ENCODE measurements around the gene PHRF1. TPM values are rescaled to one million over a fixed set of nuclear protein-coding genes. Genes with fewer than 3 reads are reported as not detected.

The PHRF1 gene
- total RNA-seq, 1 donor: 27.5 TPM

DNA sequence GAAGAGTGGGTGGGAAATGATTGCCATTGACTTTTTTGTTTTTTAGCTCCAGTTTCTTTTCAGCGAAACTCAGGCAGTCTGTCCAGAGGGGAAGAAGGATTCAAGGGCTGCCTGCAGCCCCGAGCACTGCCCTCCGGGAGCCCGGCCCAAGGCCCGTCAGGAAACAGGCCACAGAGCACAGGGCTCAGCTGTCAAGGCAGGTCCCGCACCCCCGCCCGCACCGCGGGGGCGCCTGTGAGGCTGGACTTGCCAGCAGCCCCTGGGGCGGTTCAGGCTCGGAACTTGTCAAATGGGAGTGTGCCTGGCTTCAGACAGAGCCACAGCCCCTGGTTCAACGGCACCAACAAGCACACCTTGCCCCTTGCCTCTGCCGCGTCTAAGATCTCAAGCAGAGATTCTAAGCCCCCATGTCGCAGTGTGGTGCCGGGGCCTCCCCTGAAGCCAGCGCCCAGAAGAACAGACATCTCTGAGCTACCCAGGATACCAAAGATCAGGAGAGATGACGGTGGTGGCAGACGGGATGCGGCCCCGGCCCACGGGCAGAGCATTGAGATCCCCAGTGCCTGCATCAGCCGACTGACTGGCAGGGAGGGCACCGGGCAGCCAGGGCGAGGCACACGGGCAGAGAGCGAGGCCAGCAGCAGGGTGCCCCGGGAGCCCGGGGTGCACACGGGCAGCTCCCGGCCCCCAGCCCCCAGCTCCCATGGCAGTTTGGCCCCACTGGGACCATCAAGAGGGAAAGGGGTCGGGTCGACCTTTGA lies 30.9 kb downstream of the PHRF1 start:
- Histone ChIP-seq H3K4me3 (ENCODE audit: insufficient read depth, low read length) (no peak overlapping the region), H3K27ac (ENCODE audit: low read depth, low read length) (peak overlapping the region; percentile 31), H3K36me3 (ENCODE audit: insufficient read depth, low read length) (peaks cover 88% of the 10 kb centered on the region), H3K4me1 (ENCODE audit: insufficient read depth, low read length) (no peaks in the 10 kb centered on the region), H4K20me1 (ENCODE audit: insufficient read depth, low read length) (peaks cover 19% of the 10 kb centered on the region), H3K9me3 (ENCODE audit: low read depth, low read length) (no peaks in the 10 kb centered on the region), H3K79me2 (ENCODE audit: insufficient read depth, low read length) (peaks cover 4% of the 10 kb centered on the region), H2AFZ (ENCODE audit: low read length) (no peak overlapping the region), H3K27me3 (ENCODE audit: insufficient read depth, low read length) (no peaks in the 10 kb centered on the region), H3K4me2 (ENCODE audit: insufficient read depth, low read length) (no peak overlapping the region)
- TF ChIP-seq, protein P1, sequence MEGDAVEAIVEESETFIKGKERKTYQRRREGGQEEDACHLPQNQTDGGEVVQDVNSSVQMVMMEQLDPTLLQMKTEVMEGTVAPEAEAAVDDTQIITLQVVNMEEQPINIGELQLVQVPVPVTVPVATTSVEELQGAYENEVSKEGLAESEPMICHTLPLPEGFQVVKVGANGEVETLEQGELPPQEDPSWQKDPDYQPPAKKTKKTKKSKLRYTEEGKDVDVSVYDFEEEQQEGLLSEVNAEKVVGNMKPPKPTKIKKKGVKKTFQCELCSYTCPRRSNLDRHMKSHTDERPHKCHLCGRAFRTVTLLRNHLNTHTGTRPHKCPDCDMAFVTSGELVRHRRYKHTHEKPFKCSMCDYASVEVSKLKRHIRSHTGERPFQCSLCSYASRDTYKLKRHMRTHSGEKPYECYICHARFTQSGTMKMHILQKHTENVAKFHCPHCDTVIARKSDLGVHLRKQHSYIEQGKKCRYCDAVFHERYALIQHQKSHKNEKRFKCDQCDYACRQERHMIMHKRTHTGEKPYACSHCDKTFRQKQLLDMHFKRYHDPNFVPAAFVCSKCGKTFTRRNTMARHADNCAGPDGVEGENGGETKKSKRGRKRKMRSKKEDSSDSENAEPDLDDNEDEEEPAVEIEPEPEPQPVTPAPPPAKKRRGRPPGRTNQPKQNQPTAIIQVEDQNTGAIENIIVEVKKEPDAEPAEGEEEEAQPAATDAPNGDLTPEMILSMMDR (IDR thresholded peaks at IDR 0.05; ENCODE audit: extremely low read depth, low read depth, low read length): no peak
- DNase-seq (ENCODE audit: insufficient read length, low spot score, missing footprints): no peak

DNA sequence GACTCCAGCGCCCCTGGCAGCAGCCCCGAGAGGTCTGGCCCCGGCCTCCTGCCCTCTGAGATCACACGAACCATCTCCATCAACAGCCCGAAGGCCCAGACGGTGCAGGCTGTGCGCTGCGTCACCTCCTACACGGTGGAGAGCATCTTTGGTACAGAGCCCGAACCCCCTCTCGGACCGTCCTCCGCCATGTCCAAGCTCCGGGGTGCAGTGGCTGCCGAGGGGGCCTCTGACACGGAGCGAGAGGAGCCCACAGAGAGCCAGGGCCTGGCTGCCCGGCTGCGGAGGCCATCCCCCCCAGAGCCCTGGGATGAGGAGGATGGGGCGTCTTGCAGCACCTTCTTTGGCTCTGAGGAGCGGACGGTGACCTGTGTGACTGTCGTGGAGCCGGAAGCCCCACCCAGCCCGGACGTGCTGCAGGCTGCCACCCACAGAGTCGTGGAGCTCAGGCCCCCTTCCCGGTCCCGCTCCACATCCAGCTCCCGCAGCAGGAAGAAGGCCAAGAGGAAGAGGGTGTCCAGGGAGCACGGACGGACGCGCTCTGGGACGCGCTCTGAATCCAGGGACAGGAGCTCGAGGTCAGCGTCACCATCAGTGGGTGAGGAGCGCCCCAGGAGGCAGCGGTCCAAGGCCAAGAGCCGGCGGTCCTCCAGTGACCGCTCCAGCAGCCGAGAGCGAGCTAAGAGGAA lies 31.8 kb downstream of the PHRF1 start:
- no peaks in the 10 kb centered on the region for H3K27me3 ChIP-seq (ENCODE audit: insufficient read depth, low read length)
- H3K36me3 ChIP-seq (ENCODE audit: insufficient read depth, low read length): peaks cover 88% of the 10 kb centered on the region
- H4K20me1 ChIP-seq (ENCODE audit: insufficient read depth, low read length): peaks cover 28% of the 10 kb centered on the region
- no peak for DNase-seq (ENCODE audit: insufficient read length, low spot score, missing footprints)
- peaks cover 2% of the 10 kb centered on the region for H3K79me2 ChIP-seq (ENCODE audit: insufficient read depth, low read length)
- H3K9me3 ChIP-seq (ENCODE audit: low read depth, low read length): no peaks in the 10 kb centered on the region
- no peak overlapping the region for H3K4me3 ChIP-seq (ENCODE audit: insufficient read depth, low read length)
- H3K4me1 ChIP-seq (ENCODE audit: insufficient read depth, low read length): no peaks in the 10 kb centered on the region
- no peak overlapping the region for H2AFZ ChIP-seq (ENCODE audit: low read length)
- TF ChIP-seq, protein P1 (IDR thresholded peaks at IDR 0.05; ENCODE audit: extremely low read depth, low read depth, low read length): no peak
- no peak overlapping the region for H3K4me2 ChIP-seq (ENCODE audit: insufficient read depth, low read length)
- no peak overlapping the region for H3K27ac ChIP-seq (ENCODE audit: low read depth, low read length)

DNA sequence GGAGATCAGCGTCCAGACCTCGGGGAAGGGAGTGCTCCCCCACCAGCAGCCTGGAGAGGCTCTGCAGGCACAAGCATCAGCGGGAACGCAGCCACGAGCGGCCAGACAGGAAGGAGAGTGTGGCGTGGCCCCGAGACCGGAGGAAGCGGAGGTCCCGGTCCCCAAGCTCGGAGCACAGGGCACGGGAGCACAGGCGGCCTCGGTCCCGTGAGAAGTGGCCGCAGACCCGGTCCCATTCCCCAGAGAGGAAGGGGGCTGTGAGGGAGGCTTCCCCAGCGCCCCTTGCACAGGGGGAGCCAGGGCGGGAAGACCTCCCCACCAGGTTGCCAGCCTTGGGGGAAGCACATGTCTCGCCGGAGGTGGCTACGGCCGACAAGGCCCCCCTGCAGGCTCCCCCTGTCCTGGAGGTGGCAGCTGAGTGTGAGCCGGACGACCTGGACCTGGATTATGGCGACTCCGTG lies 32.6 kb downstream of the PHRF1 start:
- TF ChIP-seq, protein P1 (IDR thresholded peaks at IDR 0.05; ENCODE audit: extremely low read depth, low read depth, low read length): no peak
- Histone ChIP-seq H3K27me3 (ENCODE audit: insufficient read depth, low read length) (no peaks in the 10 kb centered on the region), H3K4me3 (ENCODE audit: insufficient read depth, low read length) (no peak overlapping the region), H4K20me1 (ENCODE audit: insufficient read depth, low read length) (peaks cover 30% of the 10 kb centered on the region), H3K27ac (ENCODE audit: low read depth, low read length) (no peak overlapping the region), H3K4me2 (ENCODE audit: insufficient read depth, low read length) (no peak overlapping the region), H3K79me2 (ENCODE audit: insufficient read depth, low read length) (no peaks in the 10 kb centered on the region), H3K36me3 (ENCODE audit: insufficient read depth, low read length) (peaks cover 85% of the 10 kb centered on the region), H3K9me3 (ENCODE audit: low read depth, low read length) (no peaks in the 10 kb centered on the region), H2AFZ (ENCODE audit: low read length) (no peak overlapping the region), H3K4me1 (ENCODE audit: insufficient read depth, low read length) (no peaks in the 10 kb centered on the region)
- DNase-seq (ENCODE audit: insufficient read length, low spot score, missing footprints): no peak

DNA sequence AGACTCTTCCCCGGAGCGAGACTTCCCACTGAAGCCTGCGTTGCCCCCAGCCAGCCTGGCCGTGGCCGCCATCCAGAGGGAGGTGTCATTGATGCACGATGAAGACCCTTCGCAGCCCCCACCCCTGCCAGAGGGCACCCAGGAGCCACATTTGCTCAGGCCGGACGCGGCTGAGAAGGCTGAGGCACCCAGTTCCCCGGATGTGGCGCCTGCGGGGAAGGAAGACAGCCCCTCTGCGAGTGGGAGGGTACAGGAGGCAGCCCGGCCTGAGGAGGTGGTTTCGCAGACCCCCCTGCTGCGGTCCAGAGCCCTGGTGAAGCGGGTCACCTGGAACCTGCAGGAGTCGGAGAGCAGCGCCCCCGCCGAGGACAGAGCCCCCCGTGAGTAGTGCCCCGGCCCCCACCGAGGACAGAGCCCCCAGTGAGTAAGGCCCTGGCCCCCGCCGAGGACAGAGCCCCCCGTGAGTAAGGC lies 33.1 kb downstream of the PHRF1 start:
- TF ChIP-seq, protein P1 (IDR thresholded peaks at IDR 0.05; ENCODE audit: extremely low read depth, low read depth, low read length): no peak
- Histone ChIP-seq H3K27me3 (ENCODE audit: insufficient read depth, low read length) (no peaks in the 10 kb centered on the region), H3K79me2 (ENCODE audit: insufficient read depth, low read length) (no peaks in the 10 kb centered on the region), H3K4me3 (ENCODE audit: insufficient read depth, low read length) (no peak overlapping the region), H3K4me2 (ENCODE audit: insufficient read depth, low read length) (no peak overlapping the region), H3K36me3 (ENCODE audit: insufficient read depth, low read length) (peaks cover 79% of the 10 kb centered on the region), H3K4me1 (ENCODE audit: insufficient read depth, low read length) (no peaks in the 10 kb centered on the region), H2AFZ (ENCODE audit: low read length) (no peak overlapping the region), H3K27ac (ENCODE audit: low read depth, low read length) (no peak overlapping the region), H3K9me3 (ENCODE audit: low read depth, low read length) (no peaks in the 10 kb centered on the region), H4K20me1 (ENCODE audit: insufficient read depth, low read length) (peaks cover 28% of the 10 kb centered on the region)
- DNase-seq (ENCODE audit: insufficient read length, low spot score, missing footprints): no peak
